H1 (cell line): ENCODE measurements around the gene RHOH.
"Not testable (repeated sequence)": the region's sequence is repeated elsewhere in the genome, so short reads cannot be mapped to it uniquely, and the experiment has no call there.

ENCODE experiments used
- CHD2 ChIP-seq: IDR thresholded peaks from 2 replicates; pipeline ENCODE4 v1.6.1; 2012; ENCODE audit warnings: low read length, improper control_type of control experiment
- EP300 ChIP-seq, 2 experiments: IDR thresholded peaks; 1 replicate in 1 of 2; 2 replicates in 1 of 2; pipeline ENCODE4 v1.6.1; 2011 to 2012; ENCODE audit warnings: low read depth in 2 of 2, low read length in 2 of 2, mild to moderate bottlenecking in 2 of 2, borderline replicate concordance in 1 of 2, inconsistent platforms in 1 of 2, moderate library complexity in 1 of 2
- JUND ChIP-seq: IDR thresholded peaks from 2 replicates; pipeline ENCODE4 v1.6.1; 2011; ENCODE audit warnings: mild to moderate bottlenecking, improper control_type of control experiment, low read length
- POLR2A ChIP-seq, 2 experiments: IDR thresholded peaks; 1 replicate in 1 of 2; 2 replicates in 1 of 2; pipeline ENCODE4 v1.6.1; 2011; ENCODE audit warnings: low read depth in 2 of 2, low read length in 2 of 2, mild to moderate bottlenecking in 2 of 2; ENCODE audit errors: control extremely low read depth in 1 of 2
- POLR2AphosphoS5 ChIP-seq: IDR thresholded peaks from 2 replicates; pipeline ENCODE4 v1.6.1; 2011; ENCODE audit warnings: low read depth, low read length
- RAD21 ChIP-seq, 2 experiments: IDR thresholded peaks in 1 of 2; conservative IDR thresholded peaks in 1 of 2; 2 replicates each; pipeline ENCODE4 v1.6.1; 2011; ENCODE audit warnings: low read depth in 2 of 2, low read length in 2 of 2, improper control_type of control experiment in 1 of 2, inconsistent platforms in 1 of 2, mild to moderate bottlenecking in 1 of 2, moderate library complexity in 1 of 2
- TF ChIP-seq, protein P1 (sequence below), 3 experiments: IDR thresholded peaks; 1 replicate in 2 of 3; 2 replicates in 1 of 3; pipeline versions ENCODE4 v1.5.1 to v1.6.1; 2011; ENCODE audit warnings: low read length in 3 of 3, mild to moderate bottlenecking in 3 of 3, inconsistent platforms in 2 of 3, low read depth in 1 of 3, moderate library complexity in 1 of 3; ENCODE audit not compliant: insufficient read depth in 1 of 3; ENCODE audit errors: control extremely low read depth in 1 of 3
- TF ChIP-seq, protein P2 (sequence below): IDR thresholded peaks from 2 replicates; pipeline ENCODE4 v1.6.1; 2012; ENCODE audit warnings: low read length, inconsistent platforms

DNA sequence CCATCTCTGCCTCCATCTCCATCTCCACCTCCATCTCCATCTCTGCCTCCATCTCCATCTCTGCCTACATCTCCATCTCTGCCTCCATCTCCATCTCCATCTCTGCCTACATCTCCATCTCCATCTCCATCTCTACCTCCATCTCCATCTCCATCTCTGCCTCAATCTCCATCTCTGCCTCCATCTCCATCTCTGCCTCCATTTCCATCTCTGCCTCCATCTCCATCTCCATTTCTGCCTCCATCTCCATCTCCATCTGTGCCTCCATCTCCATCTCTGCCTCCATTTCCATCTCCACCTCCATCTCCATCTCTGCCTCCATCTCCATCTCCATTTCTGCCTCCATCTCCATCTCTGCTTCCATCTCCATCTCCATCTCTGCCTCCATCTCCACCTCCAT, 98.2 kb downstream of the RHOH start:
- TF ChIP-seq, protein P1, sequence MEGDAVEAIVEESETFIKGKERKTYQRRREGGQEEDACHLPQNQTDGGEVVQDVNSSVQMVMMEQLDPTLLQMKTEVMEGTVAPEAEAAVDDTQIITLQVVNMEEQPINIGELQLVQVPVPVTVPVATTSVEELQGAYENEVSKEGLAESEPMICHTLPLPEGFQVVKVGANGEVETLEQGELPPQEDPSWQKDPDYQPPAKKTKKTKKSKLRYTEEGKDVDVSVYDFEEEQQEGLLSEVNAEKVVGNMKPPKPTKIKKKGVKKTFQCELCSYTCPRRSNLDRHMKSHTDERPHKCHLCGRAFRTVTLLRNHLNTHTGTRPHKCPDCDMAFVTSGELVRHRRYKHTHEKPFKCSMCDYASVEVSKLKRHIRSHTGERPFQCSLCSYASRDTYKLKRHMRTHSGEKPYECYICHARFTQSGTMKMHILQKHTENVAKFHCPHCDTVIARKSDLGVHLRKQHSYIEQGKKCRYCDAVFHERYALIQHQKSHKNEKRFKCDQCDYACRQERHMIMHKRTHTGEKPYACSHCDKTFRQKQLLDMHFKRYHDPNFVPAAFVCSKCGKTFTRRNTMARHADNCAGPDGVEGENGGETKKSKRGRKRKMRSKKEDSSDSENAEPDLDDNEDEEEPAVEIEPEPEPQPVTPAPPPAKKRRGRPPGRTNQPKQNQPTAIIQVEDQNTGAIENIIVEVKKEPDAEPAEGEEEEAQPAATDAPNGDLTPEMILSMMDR (IDR thresholded peaks at IDR 0.05; ENCODE audit: control extremely low read depth in 1 of 3, insufficient read depth in 1 of 3, low read depth in 1 of 3, low read length in 3 of 3), result not testable (repeated sequence)
- TF ChIP-seq, protein P2, sequence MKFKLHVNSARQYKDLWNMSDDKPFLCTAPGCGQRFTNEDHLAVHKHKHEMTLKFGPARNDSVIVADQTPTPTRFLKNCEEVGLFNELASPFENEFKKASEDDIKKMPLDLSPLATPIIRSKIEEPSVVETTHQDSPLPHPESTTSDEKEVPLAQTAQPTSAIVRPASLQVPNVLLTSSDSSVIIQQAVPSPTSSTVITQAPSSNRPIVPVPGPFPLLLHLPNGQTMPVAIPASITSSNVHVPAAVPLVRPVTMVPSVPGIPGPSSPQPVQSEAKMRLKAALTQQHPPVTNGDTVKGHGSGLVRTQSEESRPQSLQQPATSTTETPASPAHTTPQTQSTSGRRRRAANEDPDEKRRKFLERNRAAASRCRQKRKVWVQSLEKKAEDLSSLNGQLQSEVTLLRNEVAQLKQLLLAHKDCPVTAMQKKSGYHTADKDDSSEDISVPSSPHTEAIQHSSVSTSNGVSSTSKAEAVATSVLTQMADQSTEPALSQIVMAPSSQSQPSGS, result not testable (repeated sequence)
- not testable (repeated sequence) for TF ChIP-seq POLR2AphosphoS5; EP300 (IDR thresholded peaks at IDR 0.05; ENCODE audit: borderline replicate concordance in 1 of 2, low read depth in 2 of 2, low read length in 2 of 2); POLR2A (IDR thresholded peaks at IDR 0.05; ENCODE audit: control extremely low read depth in 1 of 2, low read depth in 2 of 2, low read length in 2 of 2); RAD21 (IDR thresholded peaks at IDR 0.05 in 1 of 2, conservative IDR thresholded peaks at IDR 0.05 in 1 of 2; ENCODE audit: low read depth in 2 of 2, low read length in 2 of 2); JUND; CHD2
